Neural progenitor cell (in vitro differentiated cells): ENCODE measurements around the gene CTNNA3. TPM values are rescaled to one million over a fixed set of nuclear protein-coding genes. Genes with fewer than 3 reads are reported as not detected.

Experiments used
- DNase-seq: peaks from one replicate; pipeline ENCODE4 v3.0.0-alpha.2; 2016; ENCODE audit warnings: low spot score
- H2AFZ ChIP-seq: fragments of 200-600 bp; sonication (generic); replicated peaks from 2 replicates; pipeline ENCODE4 v1.6.1; 2016; ENCODE audit warnings: antibody characterized with exemption
- H3F3A ChIP-seq: fragments of 200-600 bp; sonication (generic); 2 replicates; pipeline ENCODE4 v1.6.1; 2016; ENCODE audit warnings: antibody characterized with exemption, low read depth
- H3K27ac ChIP-seq: fragments of 200-600 bp; sonication (generic); 2 replicates; pipeline ENCODE4 v1.5.1; 2016; ENCODE audit warnings: mild to moderate bottlenecking
- H3K27me3 ChIP-seq: fragments of 200-600 bp; sonication (generic); 2 replicates; pipeline ENCODE4 v1.6.1; 2016; ENCODE audit warnings: mild to moderate bottlenecking, moderate library complexity
- H3K36me3 ChIP-seq: fragments of 200-600 bp; sonication (generic); 2 replicates; pipeline ENCODE4 v1.5.1; 2016
- H3K4me1 ChIP-seq: fragments of 200-600 bp; sonication (generic); 2 replicates; pipeline ENCODE4 v1.6.1; 2016; ENCODE audit warnings: mixed run types
- H3K4me2 ChIP-seq: fragments of 200-600 bp; sonication (generic); 2 replicates; pipeline ENCODE4 v1.6.1; 2016
- H3K4me3 ChIP-seq: fragments of 200-600 bp; sonication (generic); 2 replicates; pipeline ENCODE4 v1.5.1; 2016
- H3K79me2 ChIP-seq: fragments of 200-600 bp; sonication (generic); 2 replicates; pipeline ENCODE4 v1.6.1; 2016; ENCODE audit warnings: low read depth
- H3K9ac ChIP-seq: fragments of 200-600 bp; sonication (generic); 2 replicates; pipeline ENCODE4 v1.6.1; 2016
- H3K9me3 ChIP-seq: fragments of 200-600 bp; sonication (generic); 2 replicates; pipeline ENCODE4 v1.5.1; 2016; ENCODE audit warnings: low read depth
- H4K20me1 ChIP-seq: fragments of 200-600 bp; sonication (generic); 2 replicates; pipeline ENCODE4 v1.6.1; 2016; ENCODE audit warnings: low read depth
- H3K27ac Mint-ChIP-seq: 3 replicates; pipeline ENCODE4 v1.8.0; 2021; ENCODE audit warnings: mixed read lengths
- H3K27me3 Mint-ChIP-seq: 2 replicates; pipeline ENCODE4 v1.8.0; 2022; ENCODE audit warnings: low read depth, mild to moderate bottlenecking, inconsistent platforms, moderate library complexity, mixed read lengths; ENCODE audit not compliant: insufficient read depth
- H3K36me3 Mint-ChIP-seq: 3 replicates; pipeline ENCODE4 v1.8.0; 2021; ENCODE audit warnings: mixed read lengths
- H3K4me1 Mint-ChIP-seq: 3 replicates; pipeline ENCODE4 v1.8.0; 2021; ENCODE audit warnings: mixed read lengths
- H3K4me3 Mint-ChIP-seq: 3 replicates; pipeline ENCODE4 v1.8.0; 2021; ENCODE audit warnings: mild to moderate bottlenecking, moderate library complexity, mixed read lengths
- H3K9me3 Mint-ChIP-seq: 3 replicates; pipeline ENCODE4 v1.8.0; 2020; ENCODE audit warnings: mixed read lengths
- CTCF ChIP-seq: fragments of 200-600 bp; sonication (generic); IDR thresholded peaks from 2 replicates; pipeline ENCODE4 v1.5.1; 2017; ENCODE audit warnings: antibody characterized with exemption, mild to moderate bottlenecking
- EZH2 ChIP-seq: fragments of 200-600 bp; sonication (generic); IDR thresholded peaks from 2 replicates; pipeline ENCODE4 v1.6.1; 2017; ENCODE audit warnings: antibody characterized with exemption, mild to moderate bottlenecking, moderate library complexity
- EZH2phosphoT487 ChIP-seq: fragments of 200-600 bp; sonication (generic); IDR thresholded peaks from 2 replicates; pipeline ENCODE4 v1.6.1; 2017; ENCODE audit warnings: antibody characterized with exemption
- total RNA-seq: library from RNA; depleted of rRNA; stranded (reverse); fragments of >200 nt; gene quantifications from 2 replicates; pipeline ENCODE4 v1.2.3, GENCODE V29; 2015; ENCODE audit warnings: low replicate concordance

CTNNA3 gene
- total RNA-seq, 1 donor from 2014 or later = 12.9 TPM

- Histone ChIP-seq H3K4me2 (no peak overlapping the region), H3K36me3 (no peaks in the 10 kb centered on the region), H3F3A (no peaks in the 10 kb centered on the region), H3K79me2 (no peaks in the 10 kb centered on the region), H2AFZ (no peak overlapping the region), H4K20me1 (no peaks in the 10 kb centered on the region), H3K9me3 (no peaks in the 10 kb centered on the region), H3K27me3 (no peaks in the 10 kb centered on the region), H3K27ac (no peak overlapping the region), H3K4me1 (no peaks in the 10 kb centered on the region), H3K9ac (no peak overlapping the region), H3K4me3 (no peak overlapping the region)
- Mint-ChIP-seq H3K27ac (no peak overlapping the region), H3K4me3 (no peak overlapping the region), H3K9me3 (no peaks in the 10 kb centered on the region), H3K36me3 (no peaks in the 10 kb centered on the region), H3K4me1 (no peaks in the 10 kb centered on the region), H3K27me3 (no peaks in the 10 kb centered on the region)
- DNase-seq = no peak
- no peak for TF ChIP-seq EZH2phosphoT487
- no peak for TF ChIP-seq CTCF
- no peak for TF ChIP-seq EZH2
Observed at GRCh38 chr10:66192162-66192831, 1503.7 kb downstream of the CTNNA3 start.

GRCh38 chr10:66190413-66190812 is 1505.6 kb downstream of the CTNNA3 start:
- H3K4me2 ChIP-seq = no peak overlapping the region
- H3K4me1 Mint-ChIP-seq = no peaks in the 10 kb centered on the region
- H3K9ac ChIP-seq = no peak overlapping the region
- H3K4me3 Mint-ChIP-seq = no peak overlapping the region
- no peaks in the 10 kb centered on the region for H3K4me1 ChIP-seq
- H3K79me2 ChIP-seq = no peaks in the 10 kb centered on the region
- H3K27me3 Mint-ChIP-seq = no peaks in the 10 kb centered on the region
- no peaks in the 10 kb centered on the region for H3K9me3 Mint-ChIP-seq
- no peak for DNase-seq
- H3F3A ChIP-seq = no peaks in the 10 kb centered on the region
- no peak overlapping the region for H3K27ac ChIP-seq
- no peaks in the 10 kb centered on the region for H3K27me3 ChIP-seq
- no peak overlapping the region for H3K4me3 ChIP-seq
- no peaks in the 10 kb centered on the region for H3K36me3 Mint-ChIP-seq
- no peaks in the 10 kb centered on the region for H3K36me3 ChIP-seq
- no peaks in the 10 kb centered on the region for H4K20me1 ChIP-seq
- H3K9me3 ChIP-seq = no peaks in the 10 kb centered on the region
- H2AFZ ChIP-seq = no peak overlapping the region
- no peak for TF ChIP-seq EZH2phosphoT487
- TF ChIP-seq EZH2 = no peak
- TF ChIP-seq CTCF = no peak
- no peak overlapping the region for H3K27ac Mint-ChIP-seq

- no peak for DNase-seq
- no peaks in the 10 kb centered on the region for H3K4me1 Mint-ChIP-seq
- no peak overlapping the region for H3K4me2 ChIP-seq
- H3K79me2 ChIP-seq = no peaks in the 10 kb centered on the region
- no peaks in the 10 kb centered on the region for H3K36me3 Mint-ChIP-seq
- H3K4me3 Mint-ChIP-seq = no peak overlapping the region
- no peaks in the 10 kb centered on the region for H3K4me1 ChIP-seq
- TF ChIP-seq CTCF (no peak), EZH2phosphoT487 (no peak), EZH2 (no peak)
- no peak overlapping the region for H3K27ac ChIP-seq
- no peaks in the 10 kb centered on the region for H3K27me3 Mint-ChIP-seq
- no peaks in the 10 kb centered on the region for H3K9me3 Mint-ChIP-seq
- H3K36me3 ChIP-seq = no peaks in the 10 kb centered on the region
- H2AFZ ChIP-seq = no peak overlapping the region
- H3K9ac ChIP-seq = no peak overlapping the region
- no peaks in the 10 kb centered on the region for H3K27me3 ChIP-seq
- H3K9me3 ChIP-seq = no peaks in the 10 kb centered on the region
- no peaks in the 10 kb centered on the region for H3F3A ChIP-seq
- H4K20me1 ChIP-seq = no peaks in the 10 kb centered on the region
- H3K4me3 ChIP-seq = no peak overlapping the region
- no peak overlapping the region for H3K27ac Mint-ChIP-seq
Observed at GRCh38 chr10:66189271-66189670, 1506.7 kb downstream of the CTNNA3 start.
